K562 (cell line): Measurements from ENCODE around the gene ABHD14A. TPM values are rescaled to one million over a fixed set of nuclear protein-coding genes. Genes with fewer than 3 reads are reported as not detected.

Experiments used
- ATAC-seq: fragments of 200-7000 bp; cut with Tn5 transposase; 3 replicates; pipeline ENCODE4 v1.9.1; 2020; ENCODE audit warnings: moderate library complexity
- BruUV-seq: library from RNA; stranded (reverse); fragments of 400-500 nt; replicated peaks from 2 replicates; lab custom pipeline; 2021; lab: Mats Ljungman, UMichigan
- CTCF ChIA-PET: fragments of 300-600 bp; formaldehyde crosslinking; extraction: SDS; loops from one replicate; lab custom pipeline; 2021; ENCODE audit warnings: low intra/inter-chr PET ratio; lab: Yijun Ruan, JAX
- POLR2A ChIA-PET: fragments of 300-600, 350-650 bp; sonication (Branson Sonifier 250); formaldehyde crosslinking; extraction: SDS; loops from one replicate; lab custom pipeline; 2021; ENCODE audit warnings: antibody characterized with exemption, inconsistent platforms; lab: Yijun Ruan, JAX
- DNase-seq, 4 experiments: peaks; one replicate each; pipeline versions ENCODE4 v3.0.0 to v3.0.0-alpha.2; 2011 to 2018; ENCODE audit warnings: low spot score in 3 of 4, mixed read lengths in 3 of 4; ENCODE audit errors: extremely low read depth in 1 of 4
- FAIRE-seq: peaks from 2 replicates; lab custom pipeline; 2011; peaks lifted over from hg19 to GRCh38; lab: Jason Lieb, UNC
- H2AFZ ChIP-seq: 2 replicates; pipeline ENCODE4 v1.6.0; 2011; ENCODE audit warnings: low read depth, low read length, control low read depth, inconsistent platforms
- H3K27ac ChIP-seq: fragments of 200-600 bp; 3 replicates; pipeline ENCODE4 v1.8.0; 2011; ENCODE audit warnings: low read depth, mild to moderate bottlenecking, control low read depth, inconsistent platforms, low read length, moderate library complexity, mixed read lengths; ENCODE audit errors: extremely low read depth
- H3K27me3 ChIP-seq, 2 experiments: fragments of 300-600 bp in 1 of 2; 2 replicates in 1 of 2; 3 replicates in 1 of 2; pipeline versions ENCODE4 v1.6.0 to v1.8.0; 2011; ENCODE audit warnings: inconsistent platforms in 2 of 2, low read length in 2 of 2, mild to moderate bottlenecking in 1 of 2, mixed read lengths in 1 of 2, moderate library complexity in 1 of 2; ENCODE audit not compliant: control insufficient read depth in 2 of 2, insufficient read depth in 2 of 2
- H3K36me3 ChIP-seq: fragments of 300-600 bp; 3 replicates; pipeline ENCODE4 v1.8.0; 2011; ENCODE audit warnings: mild to moderate bottlenecking, low read length, inconsistent platforms; ENCODE audit not compliant: control insufficient read depth, insufficient read depth
- H3K4me1 ChIP-seq, 2 experiments: fragments of 200-600 bp in 1 of 2; replicated peaks in 1 of 2; 2 replicates in 1 of 2; 3 replicates in 1 of 2; pipeline versions ENCODE4 v1.5.1 to v1.8.0; 2011; ENCODE audit warnings: inconsistent platforms in 2 of 2, low read length in 2 of 2, mild to moderate bottlenecking in 1 of 2, mixed read lengths in 1 of 2, moderate library complexity in 1 of 2; ENCODE audit not compliant: control insufficient read depth in 2 of 2, insufficient read depth in 2 of 2
- H3K4me2 ChIP-seq: 2 replicates; pipeline ENCODE4 v1.6.1; 2011; ENCODE audit warnings: low read length, control low read depth, inconsistent platforms, mixed read lengths; ENCODE audit not compliant: insufficient read depth
- H3K4me3 ChIP-seq: fragments of 200-600 bp; sonication (generic), shearing (Covaris generic); 2 replicates; pipeline ENCODE4 v1.5.1; 2016; ENCODE audit warnings: control low read depth, inconsistent platforms
- H3K79me2 ChIP-seq: fragments of 200-600 bp; 3 replicates; pipeline ENCODE4 v1.8.0; 2011; ENCODE audit warnings: low read length, inconsistent platforms; ENCODE audit not compliant: control insufficient read depth, insufficient read depth
- H3K9ac ChIP-seq, 2 experiments: 2 replicates each; pipeline versions ENCODE4 v1.6.0 to v1.6.1; 2011; ENCODE audit warnings: low read depth in 2 of 2, low read length in 2 of 2, control low read depth in 1 of 2, inconsistent platforms in 1 of 2, mild to moderate bottlenecking in 1 of 2, mixed read lengths in 1 of 2; ENCODE audit not compliant: insufficient read depth in 1 of 2
- H3K9me1 ChIP-seq: one replicate; pipeline ENCODE4 v1.6.0; 2011; ENCODE audit warnings: inconsistent platforms, mild to moderate bottlenecking, low read length, moderate library complexity; ENCODE audit not compliant: control insufficient read depth, insufficient read depth
- H3K9me3 ChIP-seq: replicated peaks from 2 replicates; pipeline ENCODE4 v1.5.1; 2011; ENCODE audit warnings: low read depth, low read length, inconsistent platforms; ENCODE audit not compliant: control insufficient read depth, insufficient read depth
- H4K20me1 ChIP-seq: replicated peaks from 2 replicates; pipeline ENCODE4 v1.6.1; 2011; ENCODE audit warnings: low read length, inconsistent platforms, mixed read lengths; ENCODE audit not compliant: control insufficient read depth, insufficient read depth
- CEBPG ChIP-seq, 3 experiments: fragments of 200-800 bp in 1 of 3; sonication (Bioruptor generic) in 1 of 3; sonication (generic) in 1 of 3; formaldehyde crosslinking in 1 of 3; IDR thresholded peaks in 2 of 3; conservative IDR thresholded peaks in 1 of 3; 2 replicates each; pipeline versions ENCODE4 v1.6.1 to v1.8.0; 2016 to 2022; ENCODE audit warnings: missing compliant biosample characterization in 2 of 3, missing genetic modification characterization in 2 of 3, mild to moderate bottlenecking in 1 of 3, missing genetic modification reagents in 1 of 3
- EGR1 ChIP-seq: fragments of 450-650 bp; conservative IDR thresholded peaks from 2 replicates; pipeline ENCODE4 v1.6.1; 2017; ENCODE audit warnings: mild to moderate bottlenecking
- KDM1A ChIP-seq, 2 experiments: fragments of 450-650 bp; IDR thresholded peaks; 2 replicates each; pipeline ENCODE4 v1.6.1; 2016; ENCODE audit warnings: mild to moderate bottlenecking in 2 of 2
- KHSRP ChIP-seq: fragments of 450-650 bp; IDR thresholded peaks from 2 replicates; pipeline ENCODE4 v1.6.1; 2017
- WGBS: fragments of 100-300 bp; shearing (Covaris generic); methylation state at CpG from one replicate; pipeline ENCODE4 v1.1.6; 2016; ENCODE audit warnings: low coverage, mixed read lengths; ENCODE audit not compliant: insufficient coverage; ENCODE audit errors: missing lambda C conversion rate; 5-methylcytosine and 5-hydroxymethylcytosine counted together
- in situ Hi-C: fragments of 300-500 bp; cut with MboI; formaldehyde crosslinking; loops from 4 replicates; pipeline ENCODE4 v1.15.0; 2018; ENCODE audit warnings: inconsistent platforms, mixed read lengths
- intact Hi-C: fragments of 100-400 bp; cut with micrococcal nuclease; formaldehyde crosslinking; loops from 2 replicates; pipeline ENCODE4 v1.14.2; 2022
- polyA plus RNA-seq, 8 experiments: library from polyadenylated mRNA; depleted of rRNA in 4 of 8; stranded (reverse) in 5 of 8; unstranded in 3 of 8; fragments of >200 nt; fragmentation: Nextera tagmentation in 2 of 8; fragmentation: Illumina TruSeq in 1 of 8; extraction: Ambion mirVana in 2 of 8; extraction: Trizol in 1 of 8; gene quantifications; 2 replicates each; pipeline versions ENCODE4 v1.2.1 to v1.2.3, GENCODE V29; 2011 to 2014; ENCODE audit warnings: inconsistent platforms in 1 of 8, missing spikeins in 1 of 8
- total RNA-seq, 7 experiments: library from RNA; depleted of rRNA in 6 of 7; stranded (reverse); fragments of >200 nt in 6 of 7; fragmentation: Illumina TruSeq in 2 of 7; extraction: Trizol in 2 of 7; gene quantifications; 2 replicates each; pipeline versions ENCODE4 v1.2.1 to v1.2.3, GENCODE V29; 2011 to 2021; ENCODE audit warnings: low replicate concordance in 1 of 7
- TF ChIP-seq, protein P1 (sequence below): IDR thresholded peaks from 2 replicates; pipeline ENCODE4 v1.6.1; 2011; ENCODE audit not compliant: insufficient read length; ENCODE audit errors: extremely low read depth

The ABHD14A gene
- total and polyA plus RNA-seq, 9 of the 15 experiments (the other 6 are each of a cell fraction or from before 2014, with no cell fraction given) = 0.90 to 10.5 (median 8.3) TPM

DNA sequence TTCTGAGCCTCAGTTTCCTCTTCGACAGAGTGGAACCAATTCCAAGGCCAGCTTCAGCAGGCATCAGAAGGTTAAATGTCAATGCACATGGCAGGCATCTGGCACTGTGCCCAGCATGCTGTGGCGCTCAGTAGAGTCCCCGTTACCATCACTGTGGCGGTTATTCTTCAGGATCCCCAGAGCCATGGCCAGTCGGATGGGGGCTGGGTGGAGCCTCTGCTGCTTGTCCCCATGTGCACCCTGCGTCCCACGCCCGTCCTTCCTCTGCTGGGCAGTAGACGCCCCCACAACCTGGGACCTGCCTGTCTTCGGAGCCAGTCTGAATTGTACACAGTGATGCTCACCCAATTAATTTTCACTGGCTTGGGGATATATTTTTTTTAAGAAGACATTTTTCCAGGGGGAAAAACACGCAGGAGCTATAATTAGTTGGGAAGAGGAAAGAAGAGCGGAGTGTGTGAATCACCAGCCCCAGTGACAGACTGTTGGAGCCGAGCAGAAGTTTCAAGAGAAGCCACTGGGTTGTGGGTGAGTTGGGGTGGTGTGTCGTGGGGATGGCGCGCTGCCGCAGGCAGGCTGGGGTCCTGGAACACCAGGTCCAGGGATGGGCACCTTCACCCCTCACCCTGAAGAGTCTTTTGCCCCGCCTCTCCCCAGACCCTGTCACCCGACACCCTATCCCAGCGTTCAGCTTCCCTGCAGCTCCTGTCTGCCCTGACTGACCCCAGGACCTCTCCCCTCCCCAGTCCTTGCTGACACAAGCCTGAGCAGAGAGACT, 47.6 kb downstream of the ABHD14A start:
- ATAC-seq (no peak), FAIRE-seq (no peak), DNase-seq (no peak)
- WGBS = 52% methylated on average over 15 of the region's 20 CpGs
- Histone ChIP-seq H2AFZ (no peak overlapping the region), H4K20me1 (no peaks in the 10 kb centered on the region), H3K4me3 (no peak overlapping the region), H3K9me3 (no peaks in the 10 kb centered on the region), H3K9ac (peak overlapping the region in 1 of 2 experiments; percentile 65; a peak in 1 of 4 replicates), H3K9me1 (no peaks in the 10 kb centered on the region), H3K36me3 (no peaks in the 10 kb centered on the region), H3K27me3 (no peaks in the 10 kb centered on the region), H3K27ac (no peak overlapping the region), H3K79me2 (no peaks in the 10 kb centered on the region), H3K4me2 (no peak overlapping the region), H3K4me1 (peaks cover 25 to 28% of the 10 kb centered on the region in 2 experiments)
- in situ Hi-C loops (loop anchor here (25.0 kb wide), 1 partner anchor 365 kb away; no protein-coding TSS in a partner anchor), intact Hi-C loops (no loop called here)
- ChIA-PET POLR2A (no interaction called here), CTCF (no interaction called here)
- TF ChIP-seq KDM1A (IDR thresholded peaks at IDR 0.05) (no peak), KHSRP (no peak), EGR1 (peak; percentile 62), CEBPG (CRISPR knock-in tag; IDR thresholded peaks at IDR 0.05) (no peak), CEBPG (tag; conservative IDR thresholded peaks at IDR 0.05 in 1 of 2, IDR thresholded peaks at IDR 0.05 in 1 of 2) (no peak)
- TF ChIP-seq, protein P1, sequence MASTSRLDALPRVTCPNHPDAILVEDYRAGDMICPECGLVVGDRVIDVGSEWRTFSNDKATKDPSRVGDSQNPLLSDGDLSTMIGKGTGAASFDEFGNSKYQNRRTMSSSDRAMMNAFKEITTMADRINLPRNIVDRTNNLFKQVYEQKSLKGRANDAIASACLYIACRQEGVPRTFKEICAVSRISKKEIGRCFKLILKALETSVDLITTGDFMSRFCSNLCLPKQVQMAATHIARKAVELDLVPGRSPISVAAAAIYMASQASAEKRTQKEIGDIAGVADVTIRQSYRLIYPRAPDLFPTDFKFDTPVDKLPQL = no peak
- BruUV-seq = no TSS peak
